ENCODE results near the gene MAP10.
"Not testable (repeated sequence)": the region's sequence is repeated elsewhere in the genome, so short reads cannot be mapped to it uniquely, and the experiment has no call there.

Gene MAP10

DNA sequence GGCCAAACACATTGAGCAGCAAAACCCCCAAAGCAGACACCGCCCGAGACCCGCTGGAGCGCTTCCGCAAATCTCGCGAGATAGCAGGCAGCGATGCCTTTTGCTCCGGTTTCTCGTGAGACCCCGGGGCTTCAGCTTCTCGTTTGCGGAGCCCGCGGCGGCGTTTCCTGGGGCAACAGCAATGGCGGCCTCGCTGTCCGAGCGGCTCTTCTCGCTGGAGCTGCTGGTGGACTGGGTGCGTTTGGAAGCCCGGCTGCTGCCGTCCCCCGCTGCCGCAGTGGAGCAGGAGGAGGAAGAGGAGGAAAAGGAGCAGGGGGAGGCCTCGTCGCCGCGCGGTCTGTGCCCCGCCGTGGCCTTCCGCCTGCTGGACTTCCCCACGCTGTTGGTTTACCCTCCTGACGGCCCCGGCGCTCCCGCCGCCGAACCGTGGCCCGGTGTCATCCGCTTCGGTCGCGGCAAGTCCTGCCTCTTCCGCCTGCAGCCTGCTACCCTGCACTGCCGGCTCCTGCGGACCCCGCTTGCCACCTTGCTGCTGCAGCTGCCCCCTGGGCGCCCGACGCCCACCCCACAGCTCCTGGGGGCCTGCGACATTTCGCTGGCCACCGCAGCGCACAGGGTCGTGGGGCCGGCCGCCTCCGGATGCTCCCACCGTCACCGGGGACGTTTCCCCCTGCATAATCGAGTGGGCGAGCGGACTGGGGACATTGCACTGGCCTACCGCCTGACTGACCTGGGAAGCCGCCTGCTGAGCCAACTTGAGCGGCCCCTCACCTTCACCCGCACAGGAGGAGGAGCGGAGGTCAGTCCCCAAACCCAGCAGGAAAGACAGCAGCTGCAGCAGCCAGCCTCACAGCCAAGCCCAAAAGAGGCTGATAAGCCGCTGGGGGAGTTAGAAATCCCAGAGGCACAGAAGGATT is at the start of gene MAP10:
TSS of gene MAP10 (plus strand) at position 148 of the 917 bp plus-strand sequence. CDS start at position 182, 34 bp downstream.
- DNase-seq: peak; percentile 85

DNA sequence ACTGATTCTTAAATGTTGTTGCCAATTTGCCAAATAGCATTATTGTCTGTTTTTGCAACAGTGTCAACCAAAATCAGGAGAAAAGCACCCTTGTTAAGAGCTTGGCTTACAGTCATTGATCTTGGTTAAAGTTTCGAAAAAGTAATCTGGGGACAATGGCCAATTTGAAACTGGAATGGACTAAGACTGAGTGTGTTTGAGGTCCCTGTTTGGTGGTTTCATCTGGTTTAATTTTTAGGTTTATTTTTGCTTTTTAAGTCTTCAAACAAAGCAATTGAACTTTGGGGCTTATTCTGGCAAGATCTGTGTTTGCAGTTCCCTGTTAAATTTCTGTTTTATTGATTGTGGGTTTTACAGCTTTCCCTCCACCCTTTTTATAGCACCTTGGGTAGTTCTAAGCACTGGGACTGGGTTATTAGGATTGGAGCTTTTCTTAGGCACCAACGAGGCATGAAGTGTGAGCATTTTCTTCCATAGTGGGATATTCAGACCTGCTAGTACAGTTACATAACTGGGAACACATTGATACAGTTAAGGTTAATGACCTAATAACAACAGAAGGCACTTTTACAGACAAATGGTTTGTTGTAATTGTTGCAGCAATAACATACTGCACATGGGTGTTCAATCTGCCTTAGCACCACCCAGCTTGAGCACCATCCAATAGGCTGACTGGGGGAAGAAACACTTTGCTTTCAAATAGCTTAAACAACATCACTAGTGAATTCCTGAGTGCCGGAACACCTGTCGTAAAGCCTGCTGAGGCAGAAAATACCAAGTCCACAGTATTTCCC is 40.6 kb upstream of the MAP10 start:
- no peak for DNase-seq

DNA sequence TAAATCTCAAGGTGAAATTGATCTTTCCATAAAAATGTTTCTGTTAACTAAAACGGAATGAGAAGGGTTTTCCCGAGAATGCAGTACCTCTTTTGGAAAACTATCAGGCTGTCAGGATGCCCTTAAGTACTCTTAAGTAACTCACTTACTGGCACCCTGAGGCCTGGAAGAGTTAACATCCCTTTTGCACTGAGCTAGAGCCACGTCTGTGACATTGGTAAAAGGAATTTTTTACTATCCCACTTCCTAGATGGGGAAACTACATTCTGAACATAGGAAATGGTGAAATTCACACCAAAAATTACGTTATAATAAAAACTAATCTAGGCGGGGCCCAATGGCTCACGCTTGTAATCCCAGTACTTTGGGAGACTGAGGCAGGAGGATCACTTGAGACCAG is 39.7 kb upstream of the MAP10 start:
- DNase-seq: no peak

DNA sequence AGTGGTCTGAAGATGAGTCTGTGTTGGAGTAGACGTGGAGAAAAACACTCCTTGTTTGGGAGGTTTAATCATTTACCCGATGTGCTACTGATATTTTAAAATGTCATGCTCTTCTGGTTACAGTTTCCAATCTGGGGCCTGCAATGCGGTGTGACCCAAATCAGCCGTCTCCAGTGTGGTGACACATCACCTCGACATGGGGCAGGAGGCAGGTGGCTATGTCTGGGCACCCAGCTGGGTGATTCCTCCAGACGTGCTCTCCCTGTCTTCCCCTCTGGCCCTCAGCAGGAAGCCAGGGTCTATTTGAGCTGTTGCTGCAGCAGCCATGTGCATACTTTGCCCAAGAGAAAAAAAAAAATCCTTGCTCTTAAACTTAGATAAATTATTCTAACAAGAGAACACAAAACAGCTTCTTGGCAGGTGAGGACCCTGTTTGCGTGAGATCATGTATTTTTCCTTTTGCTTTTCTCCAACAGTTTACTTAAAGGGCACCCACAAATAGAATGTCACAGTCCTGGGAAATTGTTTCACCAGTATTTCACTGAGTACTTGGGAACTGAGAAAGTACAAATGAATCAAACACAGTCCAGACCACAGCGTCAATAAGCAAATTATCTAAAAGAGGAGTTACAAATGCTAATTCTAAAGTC is 38.9 kb upstream of the MAP10 start:
- no peak for DNase-seq

DNA sequence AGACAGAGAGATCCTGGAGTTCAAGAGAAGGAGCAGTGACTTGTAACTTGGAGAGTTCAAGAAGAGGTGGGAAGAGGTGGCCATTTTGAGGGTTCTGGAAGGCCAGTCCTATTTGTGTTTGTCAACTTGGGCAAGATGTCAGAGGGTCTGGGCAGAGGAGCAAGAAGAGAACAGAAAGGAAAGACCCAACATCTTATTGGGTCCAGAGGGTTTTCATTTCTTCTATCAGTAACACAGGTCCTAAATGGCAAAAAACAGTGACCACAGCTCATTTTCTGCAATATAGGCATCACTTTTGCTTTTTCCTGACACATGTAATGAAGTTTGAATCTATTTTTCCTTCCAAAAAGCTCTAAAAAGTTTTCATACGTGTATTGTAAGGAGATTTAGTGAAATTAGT is 38.3 kb upstream of the MAP10 start:
- DNase-seq: no peak

- DNase-seq: no peak
Measured at GRCh38 chr1:232767305-232768074, 37.7 kb upstream of the MAP10 start.

GRCh38 chr1:232768793-232769192 is 36.4 kb upstream of the MAP10 start:
- no peak for DNase-seq

DNA sequence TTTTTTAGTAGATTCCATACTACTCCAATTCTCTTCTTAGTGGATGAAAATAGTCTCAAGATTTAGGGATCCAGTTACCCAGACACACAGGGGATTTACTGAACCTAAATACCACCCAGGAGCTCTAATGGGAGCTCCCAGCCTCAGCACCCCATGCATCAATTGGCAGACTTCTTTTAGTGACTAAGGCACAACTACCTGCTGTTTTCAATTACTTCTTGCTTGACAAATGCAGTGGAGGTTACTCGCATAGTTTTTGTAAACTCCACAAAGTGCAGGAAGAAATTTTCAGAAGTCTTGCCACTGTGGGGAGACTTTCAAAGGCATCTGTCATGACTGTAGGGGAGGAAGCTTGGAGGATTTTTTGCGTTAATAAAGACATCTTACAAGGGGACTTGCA is 35.5 kb upstream of the MAP10 start:
- no peak for DNase-seq

DNA sequence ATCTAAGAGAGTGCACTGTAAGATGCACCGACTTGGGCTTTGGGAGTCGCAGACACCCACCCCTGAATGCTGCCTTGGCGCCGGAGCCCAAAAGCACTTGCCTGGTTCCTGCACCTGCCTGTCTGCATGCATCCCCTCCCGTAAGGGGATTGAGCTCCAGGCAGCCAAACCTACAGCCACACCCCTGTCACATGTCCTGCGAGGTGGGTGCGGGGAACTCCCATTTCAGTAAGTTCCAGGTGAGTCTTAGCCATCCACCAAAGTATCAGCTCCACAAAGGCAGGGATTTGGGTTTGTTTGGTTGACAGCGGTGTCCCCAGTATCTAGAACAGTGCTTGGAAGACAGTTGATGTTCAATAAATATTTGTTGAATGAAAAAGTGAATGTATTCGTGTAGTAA is 31.5 kb upstream of the MAP10 start:
- no peak for DNase-seq

DNA sequence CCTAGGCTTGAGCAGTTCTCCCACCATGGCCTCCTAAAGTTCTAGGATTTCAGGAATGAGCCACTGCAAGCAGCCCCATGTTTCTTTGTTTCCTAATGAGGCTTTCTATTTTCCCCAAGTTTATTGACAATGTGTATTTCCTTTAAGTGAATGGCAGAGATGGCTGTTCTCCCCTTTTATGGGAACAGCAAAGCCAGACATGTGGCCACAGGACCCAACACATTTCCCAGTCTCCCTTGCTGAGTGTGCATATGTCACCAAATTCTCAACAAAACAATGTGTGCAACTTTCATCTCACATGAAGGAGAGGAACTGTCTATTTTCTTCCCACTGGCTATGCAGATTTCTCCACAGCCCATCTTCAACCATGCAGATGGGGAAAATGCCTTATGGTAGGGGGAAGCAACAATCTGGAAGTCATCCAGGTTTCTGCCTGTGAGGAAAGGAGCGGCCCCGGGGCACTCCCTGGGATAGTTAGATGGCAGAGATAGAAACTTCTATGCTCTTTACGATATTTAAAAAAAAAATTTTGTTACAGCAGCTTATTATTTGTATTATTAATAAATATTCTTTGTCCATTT is 28.6 kb upstream of the MAP10 start:
- no peak for DNase-seq

- DNase-seq: no peak
Measured at GRCh38 chr1:232780354-232780753, 24.9 kb upstream of the MAP10 start.

DNA sequence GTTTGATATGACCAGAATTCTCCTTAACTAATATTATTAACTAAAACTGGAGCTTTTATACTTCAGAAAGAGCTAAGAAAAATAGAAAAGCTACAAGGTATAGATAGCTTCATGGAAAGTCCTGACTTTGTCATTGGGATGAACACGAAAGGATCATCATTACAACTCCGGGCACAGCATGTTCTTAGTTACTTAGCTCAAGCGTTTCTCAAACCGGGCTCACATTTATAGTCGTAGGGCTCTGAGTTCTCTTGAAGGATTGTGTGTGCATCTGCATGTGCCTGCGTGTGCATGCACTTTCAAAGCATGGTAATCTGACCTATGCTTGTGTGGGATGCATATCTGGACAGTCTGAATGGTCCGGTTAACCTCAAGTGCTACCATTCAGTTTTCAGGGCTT is 20.4 kb upstream of the MAP10 start:
- DNase-seq: no peak

- DNase-seq: not testable (repeated sequence)
Measured at GRCh38 chr1:232785630-232786029, 19.6 kb upstream of the MAP10 start.

DNA sequence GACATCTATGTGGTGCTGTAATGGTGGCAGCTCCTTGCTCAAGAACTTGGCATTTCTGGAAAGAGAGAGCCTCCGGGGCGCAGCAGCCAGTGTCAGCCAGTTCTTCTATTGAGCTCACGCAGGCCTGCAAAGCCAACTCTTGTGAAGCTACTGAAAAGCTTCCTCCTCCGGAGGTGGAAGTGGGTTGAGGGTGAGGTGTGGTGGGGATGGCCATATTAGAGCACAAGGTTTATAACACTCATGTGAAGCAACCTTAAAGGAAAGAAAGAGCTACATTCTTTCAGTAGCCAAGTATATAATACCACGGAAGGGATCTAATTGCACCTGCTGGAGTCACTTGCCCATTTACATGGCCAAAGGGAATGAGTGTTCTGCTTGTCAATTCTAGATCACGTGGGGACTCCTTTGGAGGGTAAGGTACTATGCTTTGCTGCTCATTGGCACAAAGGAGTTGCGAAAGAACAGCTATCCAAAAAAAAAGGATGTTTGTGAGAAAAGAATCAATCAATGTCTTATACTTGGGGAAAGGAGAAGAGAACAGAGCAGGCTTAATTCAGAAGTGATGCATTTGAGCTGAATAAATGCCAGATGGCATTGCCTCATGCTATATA is 18.3 kb upstream of the MAP10 start:
- DNase-seq: no peak

DNA sequence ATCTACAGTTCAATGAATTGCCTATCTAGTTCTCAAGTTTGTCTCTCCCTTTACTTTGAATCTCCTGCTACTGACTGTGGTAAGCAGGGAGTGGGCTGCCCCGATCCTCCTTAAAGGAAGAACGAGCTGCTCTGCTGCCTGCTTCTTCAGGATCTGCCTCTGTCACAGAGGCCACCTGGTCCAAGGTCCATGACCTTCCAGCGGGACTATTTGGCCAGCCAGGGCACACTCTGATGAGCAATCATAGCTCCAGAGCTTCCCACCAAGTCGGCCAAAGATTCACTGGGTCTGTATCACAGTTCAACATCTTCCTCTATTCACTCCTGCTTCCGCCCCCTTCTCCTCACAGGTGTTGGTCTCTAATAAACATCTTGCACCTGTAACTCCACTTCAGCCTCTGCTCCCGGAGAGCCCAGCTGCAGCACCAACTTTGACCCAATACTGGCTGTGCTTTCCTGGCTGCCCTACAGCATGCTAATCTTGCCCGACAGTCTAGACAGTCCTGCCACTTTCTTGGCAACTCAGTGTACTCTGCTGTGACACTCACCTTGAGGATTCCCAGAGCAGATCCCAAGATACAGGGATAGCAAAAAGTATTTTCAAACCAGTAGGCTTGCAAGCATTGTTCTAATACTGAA is 16.9 kb upstream of the MAP10 start:
- DNase-seq: no peak

GRCh38 chr1:232789651-232790050 is 15.6 kb upstream of the MAP10 start:
- DNase-seq: no peak

- peak; percentile 12 for DNase-seq
Measured at GRCh38 chr1:232792949-232793348, 12.3 kb upstream of the MAP10 start.

DNA sequence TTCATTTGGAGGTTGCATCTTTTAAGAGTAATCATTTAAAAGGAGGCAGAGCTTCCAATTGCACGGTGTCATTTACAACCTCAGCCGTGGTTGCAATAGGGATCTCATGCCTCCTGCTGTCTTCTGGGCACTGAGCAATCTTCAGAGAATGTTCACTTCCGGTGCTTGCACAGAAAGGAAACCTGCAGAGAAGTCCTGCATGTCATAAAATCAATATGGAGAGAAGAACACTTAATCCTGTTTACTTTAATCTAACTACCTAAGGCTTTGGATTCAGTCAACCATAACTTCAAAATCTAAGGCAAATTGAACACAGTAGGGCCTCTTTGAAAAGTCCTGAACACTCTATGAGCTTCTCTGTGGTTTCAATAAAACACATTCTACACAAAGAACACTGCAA is 11.3 kb upstream of the MAP10 start:
- no peak for DNase-seq

DNA sequence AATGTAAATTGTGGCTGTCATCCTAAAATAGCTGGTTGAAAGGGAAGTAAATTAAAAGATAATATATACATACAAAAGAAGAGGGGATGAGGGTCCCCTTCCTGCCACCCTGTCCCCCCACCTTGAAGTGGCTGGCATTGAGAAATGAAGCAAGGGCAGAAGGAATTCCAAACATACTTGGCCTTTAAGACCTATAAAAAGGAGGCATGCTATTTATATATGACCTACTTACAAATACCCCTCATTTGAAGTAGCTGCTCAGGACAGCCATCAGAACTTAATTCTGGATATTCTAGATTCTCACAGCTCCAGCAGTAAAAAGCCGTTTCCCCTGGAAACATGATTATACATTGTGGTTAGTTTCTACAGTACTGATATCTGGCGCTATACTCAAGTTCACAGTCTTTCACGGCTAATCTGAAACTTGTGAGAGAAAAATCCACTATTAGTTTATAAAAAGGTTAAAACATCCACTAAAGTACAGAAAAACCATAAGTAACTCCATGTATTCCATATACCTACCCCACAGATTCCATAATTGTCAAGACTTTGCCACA is 9.6 kb upstream of the MAP10 start:
- DNase-seq: no peak

DNA sequence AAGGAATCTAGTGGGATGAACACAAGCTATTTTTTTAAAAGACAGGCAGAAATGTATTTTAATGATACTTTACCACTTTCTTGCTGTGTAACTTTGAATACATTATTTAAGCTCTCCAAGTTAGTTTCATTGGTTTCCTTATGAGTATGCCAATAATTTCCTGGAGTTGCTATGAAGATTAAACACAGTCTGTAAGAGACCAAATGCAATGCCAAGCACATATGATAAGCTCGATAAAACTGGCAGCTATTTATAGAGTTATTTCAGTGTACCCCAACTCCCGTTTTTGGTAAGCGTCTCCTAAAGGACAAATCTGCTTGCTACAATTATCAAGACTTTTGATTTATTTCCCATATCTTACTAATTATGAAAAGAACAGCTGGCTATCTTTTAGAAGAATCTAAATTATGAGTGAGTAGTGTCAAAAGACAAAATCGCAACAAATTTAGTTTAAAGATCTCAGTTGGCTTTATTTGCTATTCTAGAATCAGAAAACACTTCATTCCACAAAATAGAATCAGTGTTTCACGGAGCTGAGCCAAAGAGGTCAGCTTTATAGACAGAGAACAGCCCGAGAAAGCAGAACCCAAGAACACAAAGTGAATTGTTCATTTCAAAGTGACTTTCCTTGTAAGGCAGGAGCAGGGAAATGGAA is 7.2 kb upstream of the MAP10 start:
- DNase-seq: no peak

Data from activated CD4-positive, alpha-beta T cell treated with anti-CD3 and anti-CD28 coated beads for 48 hours (primary cell).